Common myeloid progenitor, CD34-positive (primary cell): ENCODE data around the gene MAPK8.

Experiments used
- CTCF ChIA-PET: fragments of 350-600 bp; sonication (Branson Sonifier 250); formaldehyde crosslinking; loops from one replicate; lab custom pipeline; 2021; ENCODE audit warnings: antibody characterized with exemption; lab: Charles Lee
- POLR2A ChIA-PET: fragments of 350-600 bp; sonication (Branson Sonifier 250); formaldehyde crosslinking; loops from one replicate; lab custom pipeline; 2021; ENCODE audit warnings: antibody characterized with exemption; lab: Charles Lee
- DNase-seq, 3 donors: peaks; one replicate each; pipeline versions ENCODE4 v3.0.0 to v3.0.0-alpha.2; 2013
- H3K27ac ChIP-seq, 2 experiments: 1 replicate in 1 of 2; 2 replicates in 1 of 2; pipeline ENCODE4 v1.7.0; 2013; ENCODE audit warnings: inconsistent platforms in 2 of 2, low read length in 2 of 2, mild to moderate bottlenecking in 2 of 2, low read depth in 1 of 2, moderate library complexity in 1 of 2; ENCODE audit not compliant: severe bottlenecking in 2 of 2, insufficient read depth in 1 of 2, poor library complexity in 1 of 2
- H3K27me3 ChIP-seq, 5 experiments: replicated peaks in 2 of 5; 1 replicate in 3 of 5; 2 replicates in 2 of 5; pipeline versions ENCODE4 v1.6.1 to v1.7.0; 2013; ENCODE audit warnings: low read length in 4 of 5, mild to moderate bottlenecking in 2 of 5, moderate library complexity in 2 of 5, inconsistent platforms in 1 of 5; ENCODE audit not compliant: insufficient read depth in 5 of 5, control insufficient read depth in 4 of 5
- H3K36me3 ChIP-seq, 4 experiments: 1 replicate in 2 of 4; 2 replicates in 2 of 4; pipeline versions ENCODE4 v1.6.1 to v1.7.0; 2013; ENCODE audit warnings: low read length in 3 of 4, control low read depth in 1 of 4, mild to moderate bottlenecking in 1 of 4; ENCODE audit not compliant: control insufficient read depth in 4 of 4, insufficient read depth in 4 of 4
- H3K4me1 ChIP-seq, 4 experiments: 1 replicate in 3 of 4; 2 replicates in 1 of 4; pipeline versions ENCODE4 v1.6.1 to v1.7.1; 2013; ENCODE audit warnings: low read length in 3 of 4, mild to moderate bottlenecking in 3 of 4, control low read depth in 1 of 4, inconsistent platforms in 1 of 4, moderate library complexity in 1 of 4; ENCODE audit not compliant: control insufficient read depth in 4 of 4, insufficient read depth in 4 of 4; ENCODE audit errors: control extremely low read depth in 1 of 4
- H3K4me3 ChIP-seq, 7 experiments: 1 replicate in 4 of 7; 2 replicates in 3 of 7; pipeline versions ENCODE4 v1.5.1 to v1.7.0; 2013; ENCODE audit warnings: mild to moderate bottlenecking in 7 of 7, low read length in 6 of 7, moderate library complexity in 6 of 7, inconsistent platforms in 2 of 7, low read depth in 2 of 7, control low read depth in 1 of 7; ENCODE audit not compliant: insufficient read depth in 4 of 7, control insufficient read depth in 1 of 7; ENCODE audit errors: extremely low read depth in 1 of 7
- H3K9me3 ChIP-seq, 5 experiments: 1 replicate in 4 of 5; 2 replicates in 1 of 5; pipeline versions ENCODE4 v1.6.1 to v1.7.1; 2013; ENCODE audit warnings: low read length in 4 of 5, mild to moderate bottlenecking in 2 of 5, inconsistent platforms in 1 of 5, low read depth in 1 of 5, moderate library complexity in 1 of 5; ENCODE audit not compliant: control insufficient read depth in 4 of 5, insufficient read depth in 2 of 5; ENCODE audit errors: control extremely low read depth in 1 of 5
- WGBS: methylation state at CpG from one replicate; pipeline ENCODE4 v1.1.5; 2013; ENCODE audit not compliant: insufficient coverage; 5-methylcytosine and 5-hydroxymethylcytosine counted together

Gene MAPK8

GRCh38 chr10:48484911-48485310, 178.4 kb downstream of the MAPK8 start:
- H3K36me3 ChIP-seq = peaks cover 0 to 24% (median 18%) of the 10 kb centered on the region in 4 experiments
- 100% methylated on average over 1 of the region's 3 CpGs for WGBS
- CTCF ChIA-PET = interaction anchor here (32.1 to 32.7 kb wide), 2 partner anchors 2 to 14 kb away, joined by 615 read pairs; no protein-coding TSS in a partner anchor
- POLR2A ChIA-PET = no interaction called here
- H3K27ac ChIP-seq = peak overlapping the region in 1 of 2 experiments; percentile 17
- H3K9me3 ChIP-seq = peaks cover 0 to 10% (median 3%) of the 10 kb centered on the region in 5 experiments
- H3K27me3 ChIP-seq = no peaks in the 10 kb centered on the region
- H3K4me3 ChIP-seq = no peak overlapping the region
- peaks cover 10 to 63% (median 32%) of the 10 kb centered on the region in 4 experiments for H3K4me1 ChIP-seq
- DNase-seq = no peak

DNA sequence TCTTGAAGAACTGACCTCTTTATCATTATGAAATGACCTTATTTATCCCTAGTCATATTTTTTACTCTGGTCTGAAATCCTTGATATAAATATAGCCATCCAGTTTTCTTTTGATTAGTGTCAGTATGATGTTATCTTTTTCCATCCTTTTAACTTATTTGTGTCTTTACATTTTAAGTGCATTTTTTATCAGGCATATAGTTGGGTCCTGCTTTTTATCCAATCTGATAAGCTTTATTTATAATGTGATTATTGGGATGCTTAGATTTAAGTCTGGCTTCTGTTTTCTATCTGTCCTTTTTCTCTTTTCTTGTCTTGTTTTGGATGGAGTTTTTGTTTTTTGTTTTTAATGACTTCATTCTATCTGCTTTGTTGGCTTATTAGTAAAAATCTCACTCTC, 179.2 kb downstream of the MAPK8 start:
- CTCF ChIA-PET = interaction anchor here (2.7 to 32.7 kb wide), 3 partner anchors 3 to 26 kb away, joined by 12 to 615 read pairs (median 615); no protein-coding TSS in a partner anchor
- no peaks in the 10 kb centered on the region for H3K27me3 ChIP-seq
- H3K4me1 ChIP-seq = peaks cover 7 to 63% (median 26%) of the 10 kb centered on the region in 4 experiments
- H3K36me3 ChIP-seq = peaks cover 2 to 26% (median 21%) of the 10 kb centered on the region in 4 experiments
- no peak overlapping the region for H3K27ac ChIP-seq
- H3K4me3 ChIP-seq = no peak overlapping the region
- H3K9me3 ChIP-seq = peaks cover 0 to 10% (median 3%) of the 10 kb centered on the region in 5 experiments
- POLR2A ChIA-PET = no interaction called here
- no peak for DNase-seq

GRCh38 chr10:48487244-48487643, 180.8 kb downstream of the MAPK8 start:
- DNase-seq = no peak
- no peaks in the 10 kb centered on the region for H3K27me3 ChIP-seq
- CTCF ChIA-PET = interaction anchor here (1.1 to 32.7 kb wide), 6 partner anchors 5 to 41 kb away, joined by 4 to 615 read pairs (median 9); no protein-coding TSS in a partner anchor
- H3K9me3 ChIP-seq = peaks cover 0 to 10% (median 3%) of the 10 kb centered on the region in 5 experiments
- POLR2A ChIA-PET = interaction anchor here (0.5 kb wide), 1 partner anchor 36 kb away, joined by 4 read pairs; no protein-coding TSS in a partner anchor
- WGBS = 100% methylated on average over 1 of the region's 1 CpG
- no peak overlapping the region for H3K4me3 ChIP-seq
- no peak overlapping the region for H3K27ac ChIP-seq
- peaks cover 14 to 64% (median 31%) of the 10 kb centered on the region in 4 experiments for H3K4me1 ChIP-seq
- peaks cover 2 to 26% (median 21%) of the 10 kb centered on the region in 4 experiments for H3K36me3 ChIP-seq
